DMS53 treated with DMSO at 0.1 percent for 48 hours (cell line): ENCODE measurements around the gene CYTH2.

Experiments used
- DNase-seq: peaks from one replicate; lab custom pipeline; 2025; ENCODE audit not compliant: unreplicated experiment; lab: John Stamatoyannopoulos, UW

CYTH2 gene

GRCh38 chr19:48469289-48469881 lies at the start of gene CYTH2:
Gene CYTH2, plus strand, starts transcription at chr19:48469369. Its CDS starts 139 bp downstream, at chr19:48469508.
- peak; percentile 33 for DNase-seq

- no peak for DNase-seq
These were observed 47.6 kb upstream of the CYTH2 start for GRCh38 chr19:48421548-48421947.

GRCh38 chr19:48424694-48425219 lies 44.4 kb upstream of the CYTH2 start:
- DNase-seq: no peak

- no peak for DNase-seq
These were observed 40.5 kb upstream of the CYTH2 start for GRCh38 chr19:48428670-48429069.

- DNase-seq: no peak
These were observed 35.8 kb upstream of the CYTH2 start for GRCh38 chr19:48433337-48433736.

- no peak for DNase-seq
These were observed 32.6 kb upstream of the CYTH2 start for GRCh38 chr19:48436586-48436985.

GRCh38 chr19:48441360-48442050 lies 27.7 kb upstream of the CYTH2 start:
- DNase-seq: no peak

- DNase-seq: no peak
These were observed 26.8 kb upstream of the CYTH2 start for GRCh38 chr19:48442116-48443035.

GRCh38 chr19:48443256-48443655 lies 25.9 kb upstream of the CYTH2 start:
- DNase-seq: no peak

- no peak for DNase-seq
These were observed 25.4 kb upstream of the CYTH2 start for GRCh38 chr19:48443731-48444128.

- no peak for DNase-seq
These were observed 24.8 kb upstream of the CYTH2 start for GRCh38 chr19:48444129-48444935.

GRCh38 chr19:48444936-48445200 lies 24.3 kb upstream of the CYTH2 start:
- DNase-seq: no peak

GRCh38 chr19:48445256-48445605 lies 23.9 kb upstream of the CYTH2 start:
- peak; percentile 94 for DNase-seq

- peak; percentile 94 for DNase-seq
These were observed 23.3 kb upstream of the CYTH2 start, which contains the start of gene GRWD1 for GRCh38 chr19:48445606-48446481. Gene GRWD1, plus strand, starts transcription at chr19:48445983. Its CDS starts 23 bp downstream, at chr19:48446006.

GRCh38 chr19:48446579-48446978 lies 22.6 kb upstream of the CYTH2 start:
- DNase-seq: no peak

GRCh38 chr19:48448563-48448962 lies 20.6 kb upstream of the CYTH2 start:
- no peak for DNase-seq

GRCh38 chr19:48450441-48450840 lies 18.7 kb upstream of the CYTH2 start:
- DNase-seq: no peak

- DNase-seq: no peak
These were observed 18.3 kb upstream of the CYTH2 start for GRCh38 chr19:48450863-48451262.

- no peak for DNase-seq
These were observed 17.5 kb upstream of the CYTH2 start for GRCh38 chr19:48451624-48452023.
